Stimulated activated CD8-positive, alpha-beta memory T cell treated with anti-CD3 and anti-CD28 coated beads, Interleukin-15, amount 100 ng/mL, for 48 hours (primary cell): ENCODE data around the gene KRTAP10-1.
"Not testable (repeated sequence)": the region's sequence is repeated elsewhere in the genome, so short reads cannot be mapped to it uniquely, and the experiment has no call there.

Source experiments
- DNase-seq, 2 donors: peaks; one replicate each; pipeline ENCODE4 v3.0.0-alpha.2; 2020; ENCODE audit warnings: low read depth in 2 of 2

KRTAP10-1 gene

GRCh38 chr21:44571296-44571695, 31.3 kb upstream of the KRTAP10-1 start:
- no peak for DNase-seq

GRCh38 chr21:44569861-44570517, 30.0 kb upstream of the KRTAP10-1 start:
- DNase-seq = no peak

- no peak for DNase-seq
These were observed 28.9 kb upstream of the KRTAP10-1 start for GRCh38 chr21:44568667-44569556.

DNA sequence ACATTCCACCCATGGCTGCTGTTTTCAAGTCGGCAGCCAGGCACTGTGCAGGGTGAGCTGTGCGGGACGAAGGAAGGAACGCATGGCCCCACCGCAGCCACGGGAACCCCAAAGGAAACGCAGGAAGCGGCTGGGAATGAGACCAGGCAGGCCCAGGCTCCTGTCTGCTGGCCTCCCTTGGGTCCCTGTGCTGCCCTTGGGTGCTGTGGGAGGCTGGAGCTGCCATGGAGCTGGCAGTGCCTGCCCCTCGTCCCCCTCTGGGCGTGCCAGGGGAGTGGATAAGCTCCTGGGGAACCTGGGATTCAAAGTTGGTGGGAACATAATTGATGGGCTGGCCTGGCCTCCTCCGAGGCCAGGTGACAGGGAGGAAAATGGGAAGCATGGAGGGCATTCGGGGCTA, 28.3 kb upstream of the KRTAP10-1 start:
- no peak for DNase-seq

DNA sequence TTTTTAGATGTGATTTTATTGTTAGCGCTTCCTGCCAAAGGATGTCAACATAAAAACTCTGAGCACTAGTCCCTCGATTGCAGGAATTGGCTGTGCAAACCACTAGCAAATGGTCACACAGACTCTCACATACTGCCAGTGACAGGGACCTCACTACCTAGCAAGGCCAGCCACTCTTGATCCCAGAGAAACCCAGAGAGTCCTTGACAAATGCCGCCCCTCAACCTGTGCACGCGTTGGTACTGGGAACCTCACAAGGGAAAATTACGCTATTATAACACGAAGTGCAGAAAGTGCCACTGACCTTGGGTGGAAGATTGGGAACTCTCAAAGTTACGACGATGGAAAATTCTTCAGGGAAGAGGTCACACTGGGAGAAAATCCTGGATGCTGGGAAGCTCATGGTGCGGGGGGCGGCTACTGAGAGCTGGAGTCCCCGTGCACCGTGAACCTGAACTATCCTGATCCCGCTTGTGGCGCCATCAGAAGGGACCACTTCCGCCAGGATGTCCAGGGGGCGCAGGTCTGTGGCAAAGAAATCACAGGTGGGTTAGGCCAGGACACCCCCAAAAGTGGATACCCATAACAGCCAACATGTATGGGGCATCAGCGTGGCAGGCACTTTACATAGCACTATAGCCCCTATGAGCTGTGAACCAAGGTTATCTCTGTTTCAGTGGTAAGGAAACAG, 27.6 kb upstream of the KRTAP10-1 start:
- no peak for DNase-seq

GRCh38 chr21:44566403-44566802, 26.4 kb upstream of the KRTAP10-1 start:
- DNase-seq = no peak

DNA sequence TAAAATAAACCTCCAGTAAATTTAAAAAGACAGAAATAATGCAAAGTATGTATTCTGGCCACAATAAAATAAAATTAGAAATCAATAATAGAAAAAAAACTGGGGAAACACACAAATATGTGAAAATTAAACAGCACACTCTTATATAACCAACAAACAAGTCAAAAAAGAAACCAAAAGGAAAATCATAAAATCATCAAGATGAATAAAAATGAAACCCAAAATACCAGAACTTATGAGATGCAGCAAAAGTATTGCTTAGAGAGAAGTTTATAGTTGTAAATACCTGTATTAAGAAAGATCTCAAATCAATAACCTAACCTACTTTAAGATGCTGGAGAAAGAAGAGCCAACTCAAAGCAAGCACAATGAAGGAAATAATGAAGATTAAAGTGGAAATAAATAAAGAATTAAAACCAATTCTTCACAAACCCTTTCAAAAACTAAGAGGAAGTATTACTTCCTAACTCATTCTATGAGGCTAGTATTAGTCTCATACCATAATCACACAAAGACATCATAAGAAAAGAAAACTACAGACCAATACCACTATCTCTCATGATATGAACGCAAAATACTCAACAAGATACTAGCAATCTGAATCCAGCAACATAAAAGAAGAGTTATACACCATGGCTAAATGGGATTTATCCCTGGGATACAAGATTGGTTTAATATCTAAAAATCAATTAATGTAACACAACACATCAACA, 25.0 kb upstream of the KRTAP10-1 start:
- no peak for DNase-seq

DNA sequence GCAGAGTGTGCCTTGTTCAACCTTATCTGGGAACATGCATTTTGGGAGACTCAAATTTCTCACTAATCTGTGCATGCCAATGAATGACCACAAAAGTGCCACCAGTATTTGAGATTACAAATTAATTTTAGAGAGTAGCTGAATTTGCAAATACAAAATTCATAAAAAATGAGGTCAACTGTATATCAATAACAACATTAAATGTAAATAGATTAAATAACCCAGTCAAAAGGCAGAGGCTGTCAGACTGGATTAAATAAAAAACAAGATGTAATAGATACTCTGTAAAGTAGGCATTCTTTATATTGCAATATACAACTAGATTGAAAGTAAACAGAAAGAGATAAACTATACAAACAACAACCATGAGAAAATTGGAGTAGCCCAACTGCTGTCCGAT, 24.1 kb upstream of the KRTAP10-1 start:
- no peak for DNase-seq

GRCh38 chr21:44558695-44559094, 18.7 kb upstream of the KRTAP10-1 start, which contains the start of gene KRTAP10-3:
Gene KRTAP10-3, minus strand, starts transcription at chr21:44558795. Its CDS starts 80 bp downstream, at chr21:44558715.
- no peak for DNase-seq

GRCh38 chr21:44558329-44558675, 18.3 kb upstream of the KRTAP10-1 start:
- DNase-seq = not testable (repeated sequence)

- no peak for DNase-seq
These were observed 17.7 kb upstream of the KRTAP10-1 start for GRCh38 chr21:44557491-44558328.

GRCh38 chr21:44556879-44557278, 16.9 kb upstream of the KRTAP10-1 start:
- no peak for DNase-seq

- no peak for DNase-seq
These were observed 15.3 kb upstream of the KRTAP10-1 start for GRCh38 chr21:44555200-44555875.

DNA sequence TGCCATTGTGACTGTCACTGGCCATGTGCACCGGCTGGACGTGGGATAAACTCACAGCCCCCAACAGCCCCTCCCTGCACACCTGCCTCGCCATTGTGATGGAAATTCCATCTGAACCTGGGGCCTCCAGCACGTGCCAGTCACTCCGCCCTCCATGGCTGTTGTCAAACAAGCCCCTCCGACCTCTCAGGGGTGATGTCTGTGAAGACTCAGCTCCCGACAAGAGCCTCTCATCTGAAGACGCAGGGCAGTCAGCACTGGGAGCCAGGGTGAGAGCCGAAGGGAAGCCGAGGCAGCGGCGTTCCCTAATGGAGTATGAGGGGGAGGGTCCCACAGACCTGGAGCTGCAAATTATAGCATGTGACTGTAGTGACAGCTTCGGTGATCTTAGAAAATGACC, 12.7 kb upstream of the KRTAP10-1 start:
- DNase-seq = no peak

GRCh38 chr21:44552136-44552535, 12.1 kb upstream of the KRTAP10-1 start:
- no peak for DNase-seq

GRCh38 chr21:44551340-44551961, 11.5 kb upstream of the KRTAP10-1 start, which contains the start of gene KRTAP10-2:
Gene KRTAP10-2, minus strand, starts transcription at chr21:44551505. Its CDS starts 47 bp downstream, at chr21:44551458.
- DNase-seq = no peak

DNA sequence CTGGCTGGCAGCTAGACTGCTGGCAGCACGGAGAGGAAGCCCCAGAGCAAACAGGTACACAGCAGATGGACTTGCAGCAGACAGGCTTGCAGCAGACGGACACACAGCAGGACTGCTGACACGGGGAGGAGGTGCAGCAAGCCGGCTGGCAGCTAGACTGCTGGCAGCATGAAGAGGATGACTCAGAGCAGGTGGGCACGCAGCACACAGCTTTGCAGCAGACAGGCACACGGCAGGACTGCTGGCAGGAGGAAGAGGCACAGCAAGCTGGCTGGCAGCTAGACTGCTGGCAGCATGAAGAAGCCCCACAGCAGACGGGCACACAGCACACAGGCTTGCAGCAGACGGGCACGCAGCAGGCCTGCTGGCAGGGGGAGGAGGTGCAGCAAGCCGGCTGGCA, 10.8 kb upstream of the KRTAP10-1 start:
- no peak for DNase-seq

GRCh38 chr21:44550285-44550684, 10.3 kb upstream of the KRTAP10-1 start:
- not testable (repeated sequence) for DNase-seq

DNA sequence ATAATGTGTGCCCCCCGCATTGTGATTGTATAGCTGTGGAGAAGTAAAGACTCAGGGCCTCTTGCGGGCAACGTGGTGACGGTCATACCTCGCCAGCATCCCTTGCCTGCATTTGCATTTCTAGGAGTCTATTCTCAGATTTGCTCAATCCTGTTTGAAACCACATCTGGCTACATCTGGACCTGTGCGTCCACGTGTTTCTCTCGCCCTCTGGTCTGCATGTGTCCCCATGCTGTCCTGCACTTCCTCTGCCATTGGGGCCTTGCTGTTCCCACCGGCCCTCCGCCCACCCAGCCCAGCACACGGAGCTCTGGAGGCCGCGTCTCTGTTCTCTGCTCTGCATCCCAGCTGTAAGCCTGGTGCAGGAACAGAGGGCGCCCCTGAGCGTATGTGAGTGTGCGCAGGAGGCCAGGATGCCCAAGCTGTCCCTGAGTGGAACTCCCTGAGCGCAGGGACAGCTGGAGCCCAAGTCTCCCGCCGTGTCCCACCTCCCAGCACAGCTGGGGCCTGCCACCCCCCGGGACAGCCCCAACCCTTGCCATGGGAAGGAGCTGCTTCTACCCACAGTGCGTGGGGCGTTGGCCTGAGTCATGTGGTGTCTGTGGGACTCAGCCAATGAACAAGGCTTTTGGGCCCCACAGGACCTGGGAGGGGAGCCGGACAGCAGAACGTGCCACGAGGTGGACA, 9.7 kb upstream of the KRTAP10-1 start:
- DNase-seq = no peak
